Keratinocyte (primary cell): ENCODE data around the gene PCYOX1L.

Experiments
- CTCF ChIP-seq, 3 experiments: IDR thresholded peaks in 1 of 3; conservative IDR thresholded peaks in 1 of 3; optimal IDR thresholded peaks in 1 of 3; 2 replicates in 2 of 3; 3 replicates in 1 of 3; pipeline versions ENCODE3 to v1.5.1; 2011; ENCODE audit warnings: low read length in 3 of 3, mild to moderate bottlenecking in 3 of 3, moderate library complexity in 2 of 3, control low read depth in 1 of 3, inconsistent platforms in 1 of 3; ENCODE audit not compliant: insufficient read depth in 2 of 3; ENCODE audit errors: extremely low read depth in 1 of 3
- EZH2 ChIP-seq: IDR thresholded peaks from one replicate; pipeline ENCODE4 v1.6.1; 2012; ENCODE audit warnings: inconsistent platforms, mild to moderate bottlenecking, low read length, moderate library complexity

- TF ChIP-seq CTCF (optimal IDR thresholded peaks at IDR 0.05 in 1 of 3, IDR thresholded peaks at IDR 0.05 in 1 of 3, conservative IDR thresholded peaks at IDR 0.05 in 1 of 3; ENCODE audit: extremely low read depth in 1 of 3, insufficient read depth in 2 of 3, low read length in 3 of 3), result no peak
- TF ChIP-seq EZH2, result no peak
Observed at GRCh38 chr5:149310488-149310887, 47.4 kb upstream of the PCYOX1L start.
